Neural progenitor cell (in vitro differentiated cells): ENCODE measurements around the gene NOS1AP. TPM values are rescaled to one million over a fixed set of nuclear protein-coding genes. Genes with fewer than 3 reads are reported as not detected.

Experiments used
- DNase-seq: peaks from one replicate; pipeline ENCODE4 v3.0.0-alpha.2; 2016; ENCODE audit warnings: low spot score
- H2AFZ ChIP-seq: fragments of 200-600 bp; sonication (generic); replicated peaks from 2 replicates; pipeline ENCODE4 v1.6.1; 2016; ENCODE audit warnings: antibody characterized with exemption
- H3F3A ChIP-seq: fragments of 200-600 bp; sonication (generic); 2 replicates; pipeline ENCODE4 v1.6.1; 2016; ENCODE audit warnings: antibody characterized with exemption, low read depth
- H3K27ac ChIP-seq: fragments of 200-600 bp; sonication (generic); 2 replicates; pipeline ENCODE4 v1.5.1; 2016; ENCODE audit warnings: mild to moderate bottlenecking
- H3K27me3 ChIP-seq: fragments of 200-600 bp; sonication (generic); 2 replicates; pipeline ENCODE4 v1.6.1; 2016; ENCODE audit warnings: mild to moderate bottlenecking, moderate library complexity
- H3K36me3 ChIP-seq: fragments of 200-600 bp; sonication (generic); 2 replicates; pipeline ENCODE4 v1.5.1; 2016
- H3K4me1 ChIP-seq: fragments of 200-600 bp; sonication (generic); 2 replicates; pipeline ENCODE4 v1.6.1; 2016; ENCODE audit warnings: mixed run types
- H3K4me2 ChIP-seq: fragments of 200-600 bp; sonication (generic); 2 replicates; pipeline ENCODE4 v1.6.1; 2016
- H3K4me3 ChIP-seq: fragments of 200-600 bp; sonication (generic); 2 replicates; pipeline ENCODE4 v1.5.1; 2016
- H3K79me2 ChIP-seq: fragments of 200-600 bp; sonication (generic); 2 replicates; pipeline ENCODE4 v1.6.1; 2016; ENCODE audit warnings: low read depth
- H3K9ac ChIP-seq: fragments of 200-600 bp; sonication (generic); 2 replicates; pipeline ENCODE4 v1.6.1; 2016
- H3K9me3 ChIP-seq: fragments of 200-600 bp; sonication (generic); 2 replicates; pipeline ENCODE4 v1.5.1; 2016; ENCODE audit warnings: low read depth
- H4K20me1 ChIP-seq: fragments of 200-600 bp; sonication (generic); 2 replicates; pipeline ENCODE4 v1.6.1; 2016; ENCODE audit warnings: low read depth
- H3K27ac Mint-ChIP-seq: 3 replicates; pipeline ENCODE4 v1.8.0; 2021; ENCODE audit warnings: mixed read lengths
- H3K27me3 Mint-ChIP-seq: 2 replicates; pipeline ENCODE4 v1.8.0; 2022; ENCODE audit warnings: low read depth, mild to moderate bottlenecking, inconsistent platforms, moderate library complexity, mixed read lengths; ENCODE audit not compliant: insufficient read depth
- H3K36me3 Mint-ChIP-seq: 3 replicates; pipeline ENCODE4 v1.8.0; 2021; ENCODE audit warnings: mixed read lengths
- H3K4me1 Mint-ChIP-seq: 3 replicates; pipeline ENCODE4 v1.8.0; 2021; ENCODE audit warnings: mixed read lengths
- H3K4me3 Mint-ChIP-seq: 3 replicates; pipeline ENCODE4 v1.8.0; 2021; ENCODE audit warnings: mild to moderate bottlenecking, moderate library complexity, mixed read lengths
- H3K9me3 Mint-ChIP-seq: 3 replicates; pipeline ENCODE4 v1.8.0; 2020; ENCODE audit warnings: mixed read lengths
- EZH2 ChIP-seq: fragments of 200-600 bp; sonication (generic); IDR thresholded peaks from 2 replicates; pipeline ENCODE4 v1.6.1; 2017; ENCODE audit warnings: antibody characterized with exemption, mild to moderate bottlenecking, moderate library complexity
- EZH2phosphoT487 ChIP-seq: fragments of 200-600 bp; sonication (generic); IDR thresholded peaks from 2 replicates; pipeline ENCODE4 v1.6.1; 2017; ENCODE audit warnings: antibody characterized with exemption
- total RNA-seq: library from RNA; depleted of rRNA; stranded (reverse); fragments of >200 nt; gene quantifications from 2 replicates; pipeline ENCODE4 v1.2.3, GENCODE V29; 2015; ENCODE audit warnings: low replicate concordance
- TF ChIP-seq, protein P1 (sequence below): fragments of 200-600 bp; sonication (generic); IDR thresholded peaks from 2 replicates; pipeline ENCODE4 v1.5.1; 2017; ENCODE audit warnings: antibody characterized with exemption, mild to moderate bottlenecking

NOS1AP gene
- total RNA-seq, 1 donor from 2014 or later: 2.4 TPM

DNA sequence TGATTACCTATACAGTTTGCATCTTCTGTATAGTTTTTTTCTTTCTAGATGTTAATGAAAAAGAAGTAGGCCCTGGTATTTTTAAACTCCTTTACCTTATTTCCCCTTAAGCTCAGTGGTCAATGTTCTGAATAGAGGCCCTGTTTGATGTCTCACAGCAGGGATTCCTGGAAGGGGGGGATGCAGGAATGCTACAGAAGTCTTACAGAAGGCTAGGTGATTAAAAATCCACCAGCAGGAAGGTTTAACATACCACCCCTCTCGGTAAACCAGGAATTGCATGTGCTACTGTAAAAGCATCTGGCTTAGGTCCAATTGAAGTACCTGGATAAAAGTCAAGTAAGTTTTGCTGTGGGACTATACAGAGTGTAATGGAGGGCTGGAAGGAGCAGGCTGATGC is 78.3 kb downstream of the NOS1AP start:
- Mint-ChIP-seq H3K4me3 (no peak overlapping the region), H3K27ac (no peak overlapping the region), H3K4me1 (peaks cover 23% of the 10 kb centered on the region), H3K27me3 (peaks cover 2% of the 10 kb centered on the region), H3K9me3 (peaks cover 19% of the 10 kb centered on the region), H3K36me3 (peaks cover 18% of the 10 kb centered on the region)
- no peak overlapping the region for H3K9ac ChIP-seq
- no peak overlapping the region for H2AFZ ChIP-seq
- TF ChIP-seq, protein P1, sequence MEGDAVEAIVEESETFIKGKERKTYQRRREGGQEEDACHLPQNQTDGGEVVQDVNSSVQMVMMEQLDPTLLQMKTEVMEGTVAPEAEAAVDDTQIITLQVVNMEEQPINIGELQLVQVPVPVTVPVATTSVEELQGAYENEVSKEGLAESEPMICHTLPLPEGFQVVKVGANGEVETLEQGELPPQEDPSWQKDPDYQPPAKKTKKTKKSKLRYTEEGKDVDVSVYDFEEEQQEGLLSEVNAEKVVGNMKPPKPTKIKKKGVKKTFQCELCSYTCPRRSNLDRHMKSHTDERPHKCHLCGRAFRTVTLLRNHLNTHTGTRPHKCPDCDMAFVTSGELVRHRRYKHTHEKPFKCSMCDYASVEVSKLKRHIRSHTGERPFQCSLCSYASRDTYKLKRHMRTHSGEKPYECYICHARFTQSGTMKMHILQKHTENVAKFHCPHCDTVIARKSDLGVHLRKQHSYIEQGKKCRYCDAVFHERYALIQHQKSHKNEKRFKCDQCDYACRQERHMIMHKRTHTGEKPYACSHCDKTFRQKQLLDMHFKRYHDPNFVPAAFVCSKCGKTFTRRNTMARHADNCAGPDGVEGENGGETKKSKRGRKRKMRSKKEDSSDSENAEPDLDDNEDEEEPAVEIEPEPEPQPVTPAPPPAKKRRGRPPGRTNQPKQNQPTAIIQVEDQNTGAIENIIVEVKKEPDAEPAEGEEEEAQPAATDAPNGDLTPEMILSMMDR: no peak
- no peak for TF ChIP-seq EZH2
- no peak for TF ChIP-seq EZH2phosphoT487
- DNase-seq: peak; percentile 58
- no peak overlapping the region for H3K27ac ChIP-seq
- H3K79me2 ChIP-seq: peaks cover 60% of the 10 kb centered on the region
- peak overlapping the region; percentile 39 for H3K4me2 ChIP-seq
- peaks cover 57% of the 10 kb centered on the region for H3F3A ChIP-seq
- no peaks in the 10 kb centered on the region for H4K20me1 ChIP-seq
- H3K9me3 ChIP-seq: no peaks in the 10 kb centered on the region
- H3K27me3 ChIP-seq: no peaks in the 10 kb centered on the region
- H3K36me3 ChIP-seq: no peaks in the 10 kb centered on the region
- H3K4me1 ChIP-seq: peaks cover 70% of the 10 kb centered on the region
- no peak overlapping the region for H3K4me3 ChIP-seq

DNA sequence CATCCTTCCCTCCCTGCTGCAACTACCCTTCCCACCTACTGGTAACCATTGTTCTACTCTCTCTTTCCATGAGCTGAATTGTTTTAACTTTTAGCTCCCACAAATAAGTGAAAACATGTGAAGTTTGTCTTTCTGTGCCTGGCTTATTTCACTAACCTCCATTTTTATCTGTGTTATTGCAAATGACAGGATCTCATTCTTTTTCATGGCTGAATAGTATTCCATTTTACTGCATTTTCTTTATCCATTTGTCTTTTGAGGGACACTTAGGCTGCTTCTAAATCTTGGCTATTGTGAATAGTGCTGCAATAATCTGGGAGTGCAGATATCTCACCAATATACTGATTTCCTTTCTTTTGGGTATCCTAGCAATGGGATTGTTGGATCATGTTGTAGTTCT is 80.6 kb downstream of the NOS1AP start:
- Mint-ChIP-seq H3K36me3 (peaks cover 17% of the 10 kb centered on the region), H3K27ac (no peak overlapping the region), H3K9me3 (peaks cover 19% of the 10 kb centered on the region), H3K4me3 (no peak overlapping the region), H3K4me1 (peaks cover 25% of the 10 kb centered on the region), H3K27me3 (peaks cover 5% of the 10 kb centered on the region)
- H3K27ac ChIP-seq: no peak overlapping the region
- TF ChIP-seq, protein P1: no peak
- no peak for TF ChIP-seq EZH2phosphoT487
- no peak for TF ChIP-seq EZH2
- H3K9ac ChIP-seq: no peak overlapping the region
- no peak overlapping the region for H3K4me2 ChIP-seq
- H3K27me3 ChIP-seq: no peaks in the 10 kb centered on the region
- DNase-seq: no peak
- peaks cover 47% of the 10 kb centered on the region for H3K4me1 ChIP-seq
- no peaks in the 10 kb centered on the region for H3K9me3 ChIP-seq
- H3K36me3 ChIP-seq: no peaks in the 10 kb centered on the region
- H3K4me3 ChIP-seq: no peak overlapping the region
- H2AFZ ChIP-seq: no peak overlapping the region
- H3K79me2 ChIP-seq: peaks cover 56% of the 10 kb centered on the region
- H3F3A ChIP-seq: peaks cover 34% of the 10 kb centered on the region
- H4K20me1 ChIP-seq: no peaks in the 10 kb centered on the region

DNA sequence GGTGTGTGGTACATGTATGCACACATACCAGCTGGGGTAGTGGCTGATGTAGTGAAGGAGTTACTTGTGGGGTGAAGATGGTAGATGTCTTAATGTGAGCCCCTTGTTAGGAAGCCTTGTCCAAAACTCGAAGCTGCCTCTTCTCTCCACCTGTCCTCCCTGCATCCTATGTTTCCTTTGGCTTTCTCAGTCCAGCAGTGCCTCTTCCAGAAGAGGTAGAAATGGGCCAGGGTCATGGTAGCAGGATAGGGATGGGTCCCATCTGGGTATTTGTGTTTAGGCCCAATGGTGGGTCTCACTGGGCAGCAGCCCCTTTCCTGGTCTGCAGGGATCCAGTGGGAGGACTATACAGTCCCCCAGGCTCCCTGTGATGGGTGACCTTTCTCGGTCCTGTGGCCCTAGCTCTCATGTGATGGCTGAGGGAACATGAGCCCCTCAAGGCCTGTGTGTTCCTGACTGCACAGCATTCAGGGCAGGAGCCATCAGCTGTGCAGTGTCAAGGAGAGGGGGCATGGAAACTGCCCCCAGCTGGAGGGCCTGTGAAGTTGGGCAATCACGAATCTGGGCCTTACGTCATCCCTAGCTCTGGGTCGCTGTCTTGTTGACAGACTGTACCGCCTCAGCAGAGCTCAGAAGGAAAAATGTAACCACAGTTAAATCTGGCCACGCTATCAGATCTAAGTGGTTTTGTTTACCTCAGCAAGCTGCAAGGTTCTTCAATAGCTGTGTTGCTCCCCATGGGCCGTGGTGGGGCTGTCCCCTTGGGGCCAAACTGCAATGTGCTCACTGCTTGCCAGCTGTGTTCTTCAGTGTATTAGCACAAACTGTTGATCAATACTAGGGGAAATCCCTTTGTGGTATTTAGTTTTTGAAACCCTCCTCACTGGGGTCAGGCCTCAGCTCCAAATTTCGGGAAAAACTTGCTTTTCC is 82.7 kb downstream of the NOS1AP start:
- TF ChIP-seq EZH2phosphoT487 (no peak), EZH2 (no peak)
- TF ChIP-seq, protein P1: no peak
- Mint-ChIP-seq H3K4me3 (no peak overlapping the region), H3K36me3 (peaks cover 19% of the 10 kb centered on the region), H3K9me3 (peaks cover 19% of the 10 kb centered on the region), H3K4me1 (peaks cover 40% of the 10 kb centered on the region), H3K27ac (no peak overlapping the region), H3K27me3 (peaks cover 3% of the 10 kb centered on the region)
- Histone ChIP-seq H3K9ac (no peak overlapping the region), H2AFZ (no peak overlapping the region), H3K4me3 (no peak overlapping the region), H3K9me3 (no peaks in the 10 kb centered on the region), H3K27ac (no peak overlapping the region), H3K79me2 (peaks cover 56% of the 10 kb centered on the region), H3K4me1 (peaks cover 48% of the 10 kb centered on the region), H3K27me3 (no peaks in the 10 kb centered on the region), H3F3A (peaks cover 20% of the 10 kb centered on the region), H3K36me3 (no peaks in the 10 kb centered on the region), H4K20me1 (no peaks in the 10 kb centered on the region), H3K4me2 (no peak overlapping the region)
- DNase-seq: no peak
